ENCODE data around the gene MMP24OS. TPM values are rescaled to one million over a fixed set of nuclear protein-coding genes. Genes with fewer than 3 reads are reported as not detected.
A peak's percentile ranks its signal among the peaks of the same experiment; 100 is the strongest.
"Not testable (repeated sequence)": the region's sequence is repeated elsewhere in the genome, so short reads cannot be mapped to it uniquely, and the experiment has no call there.

The MMP24OS gene
- total and polyA plus RNA-seq, 7 donors: 23.2 to 115 (median 39.8) TPM

DNA sequence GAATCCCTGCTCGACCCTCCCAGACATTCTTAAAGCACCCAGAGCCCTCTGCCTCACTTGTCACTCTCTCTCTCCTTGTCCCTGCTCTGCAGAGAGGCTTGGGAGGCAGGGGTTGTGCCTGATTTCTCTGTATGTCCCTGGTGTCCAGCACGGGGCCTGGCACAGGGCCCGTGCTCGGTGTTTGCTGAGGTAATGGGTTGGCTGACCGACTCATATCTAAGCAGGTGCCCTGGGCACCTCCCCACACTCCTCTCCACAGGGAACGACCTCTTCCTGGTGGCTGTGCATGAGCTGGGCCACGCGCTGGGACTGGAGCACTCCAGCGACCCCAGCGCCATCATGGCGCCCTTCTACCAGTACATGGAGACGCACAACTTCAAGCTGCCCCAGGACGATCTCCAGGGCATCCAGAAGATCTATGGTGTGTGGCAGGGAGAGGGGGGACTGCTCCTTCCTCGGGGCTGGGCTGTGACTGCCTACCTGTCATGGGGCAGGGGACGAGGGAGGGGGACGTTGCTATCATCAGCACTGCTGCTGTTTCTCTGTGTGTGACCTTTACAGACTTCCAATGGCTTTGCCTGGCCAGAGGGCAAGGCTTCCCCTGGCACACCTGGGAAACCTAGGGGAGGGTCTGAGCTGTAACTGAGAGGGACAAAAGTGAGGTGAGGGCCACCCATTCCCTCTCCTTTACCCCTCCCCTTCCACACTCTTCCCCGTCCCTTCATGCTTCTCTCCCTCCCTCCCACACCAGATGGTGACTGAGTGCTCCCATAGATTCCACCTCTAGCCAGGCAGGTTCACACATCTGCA lies 14.2 kb downstream of the MMP24OS start:
- H3K4me3 ChIP-seq: no peak overlapping the region
- H3K4me1 ChIP-seq: peaks cover 0 to 57% (median 35%) of the 10 kb centered on the region in 4 donors
- TF ChIP-seq EP300 (IDR thresholded peaks at IDR 0.05) (no peak), POLR2A (IDR thresholded peaks at IDR 0.05) (no peak), POLR2AphosphoS5 (IDR thresholded peaks at IDR 0.05) (no peak)
- TF ChIP-seq, protein P1, sequence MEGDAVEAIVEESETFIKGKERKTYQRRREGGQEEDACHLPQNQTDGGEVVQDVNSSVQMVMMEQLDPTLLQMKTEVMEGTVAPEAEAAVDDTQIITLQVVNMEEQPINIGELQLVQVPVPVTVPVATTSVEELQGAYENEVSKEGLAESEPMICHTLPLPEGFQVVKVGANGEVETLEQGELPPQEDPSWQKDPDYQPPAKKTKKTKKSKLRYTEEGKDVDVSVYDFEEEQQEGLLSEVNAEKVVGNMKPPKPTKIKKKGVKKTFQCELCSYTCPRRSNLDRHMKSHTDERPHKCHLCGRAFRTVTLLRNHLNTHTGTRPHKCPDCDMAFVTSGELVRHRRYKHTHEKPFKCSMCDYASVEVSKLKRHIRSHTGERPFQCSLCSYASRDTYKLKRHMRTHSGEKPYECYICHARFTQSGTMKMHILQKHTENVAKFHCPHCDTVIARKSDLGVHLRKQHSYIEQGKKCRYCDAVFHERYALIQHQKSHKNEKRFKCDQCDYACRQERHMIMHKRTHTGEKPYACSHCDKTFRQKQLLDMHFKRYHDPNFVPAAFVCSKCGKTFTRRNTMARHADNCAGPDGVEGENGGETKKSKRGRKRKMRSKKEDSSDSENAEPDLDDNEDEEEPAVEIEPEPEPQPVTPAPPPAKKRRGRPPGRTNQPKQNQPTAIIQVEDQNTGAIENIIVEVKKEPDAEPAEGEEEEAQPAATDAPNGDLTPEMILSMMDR (IDR thresholded peaks at IDR 0.05): no peak
- DNase-seq: no peak
- peaks cover 0 to 20% (median 0%) of the 10 kb centered on the region in 4 donors for H3K36me3 ChIP-seq
- no peaks in the 10 kb centered on the region for H3K27me3 ChIP-seq
- no peaks in the 10 kb centered on the region for H3K9me3 ChIP-seq
- intact Hi-C loops (cut with DNase I): no loop called here
- WGBS, 2 donors: 47 to 74% methylated on average over 17 of the region's 17 CpGs
- peak overlapping the region; percentile 78 to 92 (median 84) for H3K27ac ChIP-seq

GRCh38 chr20:35262731-35263531 lies 15.0 kb downstream of the MMP24OS start:
- DNase-seq; H3K4me3 ChIP-seq; H3K9me3 ChIP-seq; intact Hi-C loops (cut with DNase I); H3K27me3 ChIP-seq: not testable (repeated sequence)
- TF ChIP-seq, protein P1 (IDR thresholded peaks at IDR 0.05): peak in 1 of 4 experiments; percentile 19
- peak in 3 of 4 donors; percentile 47 to 77 (median 71) for TF ChIP-seq POLR2AphosphoS5 (IDR thresholded peaks at IDR 0.05)
- peaks cover 0 to 13% (median 0%) of the 10 kb centered on the region in 4 donors for H3K36me3 ChIP-seq
- WGBS, 2 donors: 30 to 57% methylated on average over 5 of the region's 8 CpGs
- H3K27ac ChIP-seq: peak overlapping the region; percentile 78 to 92 (median 84)
- H3K4me1 ChIP-seq: peaks cover 0 to 57% (median 36%) of the 10 kb centered on the region in 4 donors

GRCh38 chr20:35262321-35262720 lies 15.6 kb downstream of the MMP24OS start:
- H3K4me3 ChIP-seq; DNase-seq; H3K36me3 ChIP-seq; H3K9me3 ChIP-seq; H3K27me3 ChIP-seq; intact Hi-C loops (cut with DNase I): not testable (repeated sequence)
- WGBS, 2 donors: 74 to 78% methylated on average over 7 of the region's 10 CpGs
- peaks cover 0 to 57% (median 39%) of the 10 kb centered on the region in 4 donors for H3K4me1 ChIP-seq
- peak overlapping the region; percentile 42 to 73 (median 64) for H3K27ac ChIP-seq

DNA sequence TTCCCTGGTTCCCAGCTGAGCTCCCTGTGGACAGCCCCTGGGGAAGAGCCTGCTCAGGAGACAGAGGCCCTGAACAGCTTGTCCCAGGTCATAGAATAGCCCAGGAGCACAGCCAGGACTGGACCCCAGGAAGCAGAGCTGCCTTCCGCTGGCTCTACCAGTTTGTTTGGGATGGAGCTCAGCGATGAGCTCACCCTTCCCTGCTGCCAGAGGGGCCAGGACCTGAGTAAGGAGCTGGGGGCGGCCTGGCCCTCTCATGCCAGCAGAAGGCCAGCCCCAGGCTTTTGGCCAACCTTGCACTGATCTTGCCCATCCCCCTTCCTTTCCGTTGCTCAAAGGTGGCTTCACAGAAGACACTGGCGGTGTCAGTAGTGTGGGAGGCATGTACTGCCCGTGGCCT lies 17.5 kb downstream of the MMP24OS start:
- no peak for DNase-seq
- WGBS, 2 donors: 92 to 97% methylated on average over 6 of the region's 6 CpGs
- H3K4me3 ChIP-seq: no peak overlapping the region
- peak overlapping the region in 1 of 4 donors; percentile 73 for H3K27ac ChIP-seq
- no peaks in the 10 kb centered on the region for H3K9me3 ChIP-seq
- TF ChIP-seq, protein P1 (IDR thresholded peaks at IDR 0.05): no peak
- no peak for TF ChIP-seq EP300 (IDR thresholded peaks at IDR 0.05)
- TF ChIP-seq POLR2A (IDR thresholded peaks at IDR 0.05): no peak
- TF ChIP-seq POLR2AphosphoS5 (IDR thresholded peaks at IDR 0.05): no peak
- H3K36me3 ChIP-seq: peaks cover 0 to 9% (median 0%) of the 10 kb centered on the region in 4 donors
- intact Hi-C loops (cut with DNase I): no loop called here
- no peaks in the 10 kb centered on the region for H3K27me3 ChIP-seq
- peaks cover 0 to 50% (median 39%) of the 10 kb centered on the region in 4 donors for H3K4me1 ChIP-seq

All from sigmoid colon (tissue), 7 donors.